K562 (cell line): Measurements from ENCODE around the gene RSPH6A. TPM values are rescaled to one million over a fixed set of nuclear protein-coding genes. Genes with fewer than 3 reads are reported as not detected.

Experiments
- ADNP ChIP-seq: fragments of 200-800 bp; sonication (Bioruptor generic); IDR thresholded peaks from 2 replicates; pipeline ENCODE4 v1.6.1; 2016; ENCODE audit warnings: missing genetic modification characterization, missing compliant biosample characterization
- BHLHE40 ChIP-seq: IDR thresholded peaks from 2 replicates; pipeline ENCODE4 v1.6.1; 2011; ENCODE audit warnings: low read length, improper control_type of control experiment
- CUX1 ChIP-seq: fragments of 200-800 bp; sonication (Bioruptor generic); IDR thresholded peaks from 2 replicates; pipeline ENCODE4 v1.6.1; 2016; ENCODE audit warnings: missing genetic modification characterization, missing compliant biosample characterization
- DPF2 ChIP-seq: fragments of 450-650 bp; IDR thresholded peaks from 2 replicates; pipeline ENCODE4 v1.6.1; 2016
- FOXM1 ChIP-seq, 2 experiments: fragments of 450-650 bp in 1 of 2; sonication (generic) in 1 of 2; formaldehyde crosslinking in 1 of 2; IDR thresholded peaks; 2 replicates each; pipeline versions ENCODE4 v1.6.1 to v1.9.0; 2017 to 2022; ENCODE audit warnings: low read depth in 2 of 2, mild to moderate bottlenecking in 2 of 2, missing genetic modification reagents in 1 of 2, moderate library complexity in 1 of 2
- GTF2E2 ChIP-seq: fragments of 200-800 bp; sonication (Bioruptor generic); IDR thresholded peaks from 2 replicates; pipeline ENCODE4 v1.6.1; 2016; ENCODE audit warnings: missing genetic modification characterization, missing compliant biosample characterization
- IRF2 ChIP-seq: sonication (generic); formaldehyde crosslinking; IDR thresholded peaks from 2 replicates; pipeline ENCODE4 v1.8.1; 2022; ENCODE audit warnings: mild to moderate bottlenecking, missing genetic modification reagents
- KHSRP ChIP-seq: fragments of 450-650 bp; IDR thresholded peaks from 2 replicates; pipeline ENCODE4 v1.6.1; 2017
- NR1H2 ChIP-seq: sonication (generic); formaldehyde crosslinking; IDR thresholded peaks from 2 replicates; pipeline ENCODE4 v1.4.0; 2020; ENCODE audit warnings: mild to moderate bottlenecking, missing genetic modification reagents
- POLR2A ChIP-seq: fragments of 450-650 bp; conservative IDR thresholded peaks from 2 replicates; pipeline ENCODE4 v1.6.1; 2016
- RHOXF2B ChIP-seq: fragments of 250-450 bp; sonication (Bioruptor Pico); conservative IDR thresholded peaks from 2 replicates; pipeline ENCODE4 v1.5.1; 2021
- SAFB ChIP-seq: fragments of 200-400 bp; formaldehyde crosslinking; IDR thresholded peaks from 2 replicates; pipeline ENCODE4 v1.6.1; 2017; ENCODE audit warnings: low read depth, low read length, borderline replicate concordance
- SETDB1 ChIP-seq: IDR thresholded peaks from one replicate; pipeline ENCODE4 v1.6.1; 2012; ENCODE audit warnings: low read length, control low read depth, inconsistent platforms
- SIRT6 ChIP-seq: IDR thresholded peaks from one replicate; pipeline ENCODE4 v1.6.1; 2012; ENCODE audit warnings: low read depth, mild to moderate bottlenecking, control low read depth, inconsistent platforms, low read length, moderate library complexity
- SMAD1 ChIP-seq: fragments of 150-350 bp; IDR thresholded peaks from 2 replicates; pipeline ENCODE4 v1.6.1; 2014; ENCODE audit warnings: low read length, low read depth; ENCODE audit not compliant: partially characterized antibody
- U2AF1 ChIP-seq: fragments of 200-400 bp; formaldehyde crosslinking; optimal IDR thresholded peaks from 2 replicates; pipeline ENCODE3; 2017; ENCODE audit warnings: mild to moderate bottlenecking, low read depth, low read length, moderate library complexity
- polyA plus RNA-seq, 8 experiments: library from polyadenylated mRNA; depleted of rRNA in 4 of 8; stranded (reverse) in 5 of 8; unstranded in 3 of 8; fragments of >200 nt; fragmentation: Nextera tagmentation in 2 of 8; fragmentation: Illumina TruSeq in 1 of 8; extraction: Ambion mirVana in 2 of 8; extraction: Trizol in 1 of 8; gene quantifications; 2 replicates each; pipeline versions ENCODE4 v1.2.1 to v1.2.3, GENCODE V29; 2011 to 2014; ENCODE audit warnings: inconsistent platforms in 1 of 8, missing spikeins in 1 of 8
- total RNA-seq, 7 experiments: library from RNA; depleted of rRNA in 6 of 7; stranded (reverse); fragments of >200 nt in 6 of 7; fragmentation: Illumina TruSeq in 2 of 7; extraction: Trizol in 2 of 7; gene quantifications; 2 replicates each; pipeline versions ENCODE4 v1.2.1 to v1.2.3, GENCODE V29; 2011 to 2021; ENCODE audit warnings: low replicate concordance in 1 of 7
- TF ChIP-seq, protein P1 (sequence below): fragments of 450-650 bp; formaldehyde crosslinking; conservative IDR thresholded peaks from 2 replicates; pipeline ENCODE4 v1.4.0; 2022; ENCODE audit warnings: mild to moderate bottlenecking, missing genetic modification characterization
- TF ChIP-seq, protein P2 (sequence below): fragments of 450-650 bp; IDR thresholded peaks from 2 replicates; pipeline ENCODE4 v1.6.1; 2017; ENCODE audit warnings: antibody characterized with exemption, mild to moderate bottlenecking

The RSPH6A gene
- total and polyA plus RNA-seq, 9 of the 15 experiments (the other 6 are each of a cell fraction or from before 2014, with no cell fraction given): 0.03 to 0.15 (median 0.07) TPM; not detected in 5

DNA sequence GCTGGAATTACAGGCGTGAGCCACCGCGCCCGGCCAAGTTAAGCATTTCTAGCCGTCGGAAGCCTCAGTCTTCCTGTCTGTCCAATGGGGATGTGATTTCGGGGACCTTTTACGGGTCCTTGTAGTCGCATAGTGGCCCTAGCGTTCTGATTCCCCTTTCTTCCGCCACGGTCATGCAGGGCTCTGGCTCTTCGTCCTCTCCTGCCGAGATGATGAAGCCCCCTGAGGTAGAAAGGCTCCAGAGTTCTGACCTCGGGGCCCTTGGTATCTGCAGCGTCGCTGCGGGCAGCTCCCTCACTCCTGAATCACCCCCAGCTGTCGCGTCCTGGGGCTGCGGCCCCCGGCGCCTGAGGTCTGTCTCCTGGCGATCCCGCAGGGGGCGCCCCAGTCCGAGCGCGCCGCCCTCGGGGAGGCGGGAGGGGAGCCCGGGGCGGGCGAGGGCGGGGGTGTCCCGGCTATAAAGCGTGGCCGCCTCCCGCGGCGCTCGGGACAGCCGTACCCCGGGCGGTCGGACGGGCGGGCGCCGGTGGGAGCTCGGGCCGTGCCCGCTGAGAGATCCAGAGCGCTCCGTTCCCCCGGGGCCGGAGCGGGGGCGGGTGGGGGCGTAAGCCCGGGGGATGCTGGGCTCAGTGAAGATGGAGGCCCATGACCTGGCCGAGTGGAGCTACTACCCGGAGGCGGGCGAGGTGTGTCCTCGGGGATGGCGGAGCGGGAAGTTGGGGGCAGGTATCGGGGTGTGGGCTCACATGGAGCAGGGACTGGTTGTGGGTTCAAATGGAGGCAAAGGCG is 48.9 kb upstream of the RSPH6A start, which contains the start of gene FOXA3 (continued):
- TF ChIP-seq GTF2E2 (tag): no peak
- TF ChIP-seq IRF2: no peak
- TF ChIP-seq ADNP (tag): peak; percentile 98
- no peak for TF ChIP-seq U2AF1
- TF ChIP-seq BHLHE40: peak; percentile 36; the same call in 1 of the 2 replicates
- no peak for TF ChIP-seq RHOXF2B (CRISPR knock-in tag)
- no peak for TF ChIP-seq KHSRP
- TF ChIP-seq DPF2: no peak; the same call in none of the 2 replicates
- TF ChIP-seq NR1H2 (CRISPR knock-in tag): no peak
- no peak for TF ChIP-seq SIRT6
- no peak; the same call in 1 of the 2 replicates for TF ChIP-seq POLR2A
- TF ChIP-seq, protein P1, sequence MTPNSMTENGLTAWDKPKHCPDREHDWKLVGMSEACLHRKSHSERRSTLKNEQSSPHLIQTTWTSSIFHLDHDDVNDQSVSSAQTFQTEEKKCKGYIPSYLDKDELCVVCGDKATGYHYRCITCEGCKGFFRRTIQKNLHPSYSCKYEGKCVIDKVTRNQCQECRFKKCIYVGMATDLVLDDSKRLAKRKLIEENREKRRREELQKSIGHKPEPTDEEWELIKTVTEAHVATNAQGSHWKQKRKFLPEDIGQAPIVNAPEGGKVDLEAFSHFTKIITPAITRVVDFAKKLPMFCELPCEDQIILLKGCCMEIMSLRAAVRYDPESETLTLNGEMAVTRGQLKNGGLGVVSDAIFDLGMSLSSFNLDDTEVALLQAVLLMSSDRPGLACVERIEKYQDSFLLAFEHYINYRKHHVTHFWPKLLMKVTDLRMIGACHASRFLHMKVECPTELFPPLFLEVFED (CRISPR knock-in tag): no peak
- no peak for TF ChIP-seq CUX1 (CRISPR knock-in tag)
- TF ChIP-seq, protein P2, sequence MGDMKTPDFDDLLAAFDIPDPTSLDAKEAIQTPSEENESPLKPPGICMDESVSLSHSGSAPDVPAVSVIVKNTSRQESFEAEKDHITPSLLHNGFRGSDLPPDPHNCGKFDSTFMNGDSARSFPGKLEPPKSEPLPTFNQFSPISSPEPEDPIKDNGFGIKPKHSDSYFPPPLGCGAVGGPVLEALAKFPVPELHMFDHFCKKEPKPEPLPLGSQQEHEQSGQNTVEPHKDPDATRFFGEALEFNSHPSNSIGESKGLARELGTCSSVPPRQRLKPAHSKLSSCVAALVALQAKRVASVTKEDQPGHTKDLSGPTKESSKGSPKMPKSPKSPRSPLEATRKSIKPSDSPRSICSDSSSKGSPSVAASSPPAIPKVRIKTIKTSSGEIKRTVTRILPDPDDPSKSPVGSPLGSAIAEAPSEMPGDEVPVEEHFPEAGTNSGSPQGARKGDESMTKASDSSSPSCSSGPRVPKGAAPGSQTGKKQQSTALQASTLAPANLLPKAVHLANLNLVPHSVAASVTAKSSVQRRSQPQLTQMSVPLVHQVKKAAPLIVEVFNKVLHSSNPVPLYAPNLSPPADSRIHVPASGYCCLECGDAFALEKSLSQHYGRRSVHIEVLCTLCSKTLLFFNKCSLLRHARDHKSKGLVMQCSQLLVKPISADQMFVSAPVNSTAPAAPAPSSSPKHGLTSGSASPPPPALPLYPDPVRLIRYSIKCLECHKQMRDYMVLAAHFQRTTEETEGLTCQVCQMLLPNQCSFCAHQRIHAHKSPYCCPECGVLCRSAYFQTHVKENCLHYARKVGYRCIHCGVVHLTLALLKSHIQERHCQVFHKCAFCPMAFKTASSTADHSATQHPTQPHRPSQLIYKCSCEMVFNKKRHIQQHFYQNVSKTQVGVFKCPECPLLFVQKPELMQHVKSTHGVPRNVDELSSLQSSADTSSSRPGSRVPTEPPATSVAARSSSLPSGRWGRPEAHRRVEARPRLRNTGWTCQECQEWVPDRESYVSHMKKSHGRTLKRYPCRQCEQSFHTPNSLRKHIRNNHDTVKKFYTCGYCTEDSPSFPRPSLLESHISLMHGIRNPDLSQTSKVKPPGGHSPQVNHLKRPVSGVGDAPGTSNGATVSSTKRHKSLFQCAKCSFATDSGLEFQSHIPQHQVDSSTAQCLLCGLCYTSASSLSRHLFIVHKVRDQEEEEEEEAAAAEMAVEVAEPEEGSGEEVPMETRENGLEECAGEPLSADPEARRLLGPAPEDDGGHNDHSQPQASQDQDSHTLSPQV: no peak; the same call in 1 of the 2 replicates
- 0 out of 2 replicates have a peak, but pooled peaks have one; percentile 9 for TF ChIP-seq FOXM1 (IDR thresholded peaks at IDR 0.05; ENCODE audit: low read depth)
- no peak for TF ChIP-seq FOXM1 (CRISPR knock-in tag; IDR thresholded peaks at IDR 0.05; ENCODE audit: low read depth)
- peak; percentile 42 for TF ChIP-seq SMAD1
- no peak for TF ChIP-seq SETDB1
- TF ChIP-seq SAFB: no peak
